Choroid plexus epithelial cell (primary cell): ENCODE results near the gene SMOC2.

Source experiments
- DNase-seq: peaks from one replicate; pipeline ENCODE4 v3.0.0-alpha.2; 2010; ENCODE audit warnings: low read depth
- H3K4me3 ChIP-seq: 2 replicates; pipeline ENCODE4 v1.5.1; 2011; ENCODE audit warnings: low read depth, mild to moderate bottlenecking, control low read depth, low read length, moderate library complexity
- TF ChIP-seq, protein P1 (sequence below): conservative IDR thresholded peaks from 2 replicates; pipeline ENCODE4 v1.5.1; 2011; ENCODE audit warnings: low read depth, mild to moderate bottlenecking, control low read depth, inconsistent platforms, low read length, moderate library complexity

The SMOC2 gene

DNA sequence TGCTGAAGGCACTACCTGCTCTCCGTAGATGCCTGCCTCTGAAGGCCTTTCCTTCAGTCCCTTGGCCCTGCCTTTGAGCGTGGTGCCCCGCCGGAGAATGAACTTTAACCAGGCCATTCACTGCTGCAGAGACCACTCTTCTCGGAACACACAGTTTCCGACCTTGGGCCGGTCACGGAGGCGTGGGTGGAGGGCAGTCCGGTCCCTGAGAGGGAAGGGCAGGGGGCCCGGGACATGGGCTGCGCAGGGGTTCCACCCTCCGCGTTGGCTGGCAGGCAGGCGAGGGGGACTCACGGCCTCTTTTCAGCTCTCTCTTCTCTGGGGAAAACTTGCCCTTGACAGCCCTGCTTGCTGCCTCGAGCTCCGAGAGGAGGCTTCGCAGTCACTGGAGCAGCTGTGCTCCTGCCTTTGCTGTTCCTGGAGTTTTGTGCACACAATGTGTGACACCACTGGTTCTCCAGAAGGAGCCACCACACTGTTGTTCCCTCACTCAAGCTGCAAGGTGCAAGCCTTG is 187.8 kb downstream of the SMOC2 start:
- no peak overlapping the region for H3K4me3 ChIP-seq
- no peak for DNase-seq
- TF ChIP-seq, protein P1, sequence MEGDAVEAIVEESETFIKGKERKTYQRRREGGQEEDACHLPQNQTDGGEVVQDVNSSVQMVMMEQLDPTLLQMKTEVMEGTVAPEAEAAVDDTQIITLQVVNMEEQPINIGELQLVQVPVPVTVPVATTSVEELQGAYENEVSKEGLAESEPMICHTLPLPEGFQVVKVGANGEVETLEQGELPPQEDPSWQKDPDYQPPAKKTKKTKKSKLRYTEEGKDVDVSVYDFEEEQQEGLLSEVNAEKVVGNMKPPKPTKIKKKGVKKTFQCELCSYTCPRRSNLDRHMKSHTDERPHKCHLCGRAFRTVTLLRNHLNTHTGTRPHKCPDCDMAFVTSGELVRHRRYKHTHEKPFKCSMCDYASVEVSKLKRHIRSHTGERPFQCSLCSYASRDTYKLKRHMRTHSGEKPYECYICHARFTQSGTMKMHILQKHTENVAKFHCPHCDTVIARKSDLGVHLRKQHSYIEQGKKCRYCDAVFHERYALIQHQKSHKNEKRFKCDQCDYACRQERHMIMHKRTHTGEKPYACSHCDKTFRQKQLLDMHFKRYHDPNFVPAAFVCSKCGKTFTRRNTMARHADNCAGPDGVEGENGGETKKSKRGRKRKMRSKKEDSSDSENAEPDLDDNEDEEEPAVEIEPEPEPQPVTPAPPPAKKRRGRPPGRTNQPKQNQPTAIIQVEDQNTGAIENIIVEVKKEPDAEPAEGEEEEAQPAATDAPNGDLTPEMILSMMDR: no peak

DNA sequence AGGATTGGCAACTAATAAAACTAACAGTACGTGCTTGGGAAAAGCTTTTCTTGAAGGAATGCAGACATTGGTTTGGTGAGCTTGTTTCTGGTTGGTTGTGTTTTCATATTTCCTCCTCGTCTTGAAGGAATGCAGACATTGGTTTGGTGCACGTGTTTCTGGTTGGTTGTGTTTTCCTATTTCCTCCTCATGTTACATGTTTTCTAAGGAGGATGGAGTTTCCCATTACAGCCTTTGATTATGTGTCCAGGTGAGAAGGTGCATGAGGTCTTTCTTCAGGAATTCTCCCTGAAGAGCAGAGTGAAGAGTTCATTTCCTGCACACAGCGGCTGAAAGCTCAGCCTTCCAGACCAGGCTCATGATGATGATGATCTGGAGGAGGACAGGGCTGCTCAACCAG is 190.6 kb downstream of the SMOC2 start:
- no peak for DNase-seq
- TF ChIP-seq, protein P1: no peak
- H3K4me3 ChIP-seq: no peak overlapping the region

DNA sequence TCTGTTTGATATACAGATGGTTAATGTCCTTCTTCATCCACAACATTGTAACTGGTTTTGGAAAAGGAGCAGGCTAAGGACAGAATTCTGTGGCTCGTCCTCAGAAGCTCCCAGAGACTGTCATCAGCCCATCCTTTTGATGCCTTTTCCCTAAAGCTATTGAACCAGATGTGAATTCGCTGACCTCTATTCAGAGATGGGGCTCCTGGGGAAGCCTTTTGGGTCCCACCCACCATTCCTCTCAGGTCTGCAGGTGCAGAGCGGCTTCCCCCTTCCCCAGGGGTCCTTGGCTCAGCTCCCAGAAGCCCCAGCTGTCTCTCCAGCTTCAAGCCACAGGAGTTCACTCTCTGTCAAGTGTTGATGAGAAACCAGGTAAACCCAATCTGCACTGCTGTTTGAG is 191.7 kb downstream of the SMOC2 start:
- TF ChIP-seq, protein P1: no peak
- H3K4me3 ChIP-seq: no peak overlapping the region

DNA sequence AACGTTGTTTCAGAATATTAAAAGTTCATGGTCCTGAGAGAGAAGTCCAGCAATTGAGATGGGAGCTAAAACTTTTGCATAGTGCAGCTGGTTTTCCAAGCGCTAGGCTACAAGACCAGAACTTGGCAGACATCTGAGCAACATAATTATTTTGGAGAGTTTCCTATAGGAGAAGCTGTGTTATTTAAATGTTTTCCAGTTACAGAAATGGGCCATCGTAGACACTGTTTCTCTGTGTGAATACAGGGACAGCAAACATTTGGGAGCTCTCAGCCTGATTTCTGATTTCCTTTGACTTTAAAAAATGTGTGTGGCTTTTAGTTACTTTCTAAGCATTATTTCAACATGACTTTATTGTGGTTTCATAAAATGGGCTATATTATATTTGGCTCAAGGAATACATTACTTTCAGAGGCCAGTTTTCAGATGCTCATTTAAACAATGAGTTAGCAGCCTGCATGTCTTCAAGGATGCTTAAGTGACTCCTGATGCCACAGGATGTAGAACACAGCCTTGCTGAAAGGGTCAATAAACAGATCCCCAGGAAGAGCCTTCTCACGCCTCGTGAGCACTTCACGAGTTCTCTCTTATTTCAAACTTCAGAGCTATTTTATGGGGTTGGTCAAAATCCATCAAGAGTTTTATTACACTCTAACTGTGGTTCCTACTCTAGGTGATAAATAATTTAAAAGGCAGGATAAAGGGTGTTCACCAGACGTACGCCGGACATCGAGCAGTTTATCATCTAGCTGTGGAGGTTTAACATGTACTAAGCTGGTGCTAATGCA is 193.8 kb downstream of the SMOC2 start:
- DNase-seq: no peak
- H3K4me3 ChIP-seq: no peak overlapping the region
- TF ChIP-seq, protein P1: no peak

More for the DNA sequence above, 191.7 kb downstream of the SMOC2 start:
- DNase-seq: no peak

DNA sequence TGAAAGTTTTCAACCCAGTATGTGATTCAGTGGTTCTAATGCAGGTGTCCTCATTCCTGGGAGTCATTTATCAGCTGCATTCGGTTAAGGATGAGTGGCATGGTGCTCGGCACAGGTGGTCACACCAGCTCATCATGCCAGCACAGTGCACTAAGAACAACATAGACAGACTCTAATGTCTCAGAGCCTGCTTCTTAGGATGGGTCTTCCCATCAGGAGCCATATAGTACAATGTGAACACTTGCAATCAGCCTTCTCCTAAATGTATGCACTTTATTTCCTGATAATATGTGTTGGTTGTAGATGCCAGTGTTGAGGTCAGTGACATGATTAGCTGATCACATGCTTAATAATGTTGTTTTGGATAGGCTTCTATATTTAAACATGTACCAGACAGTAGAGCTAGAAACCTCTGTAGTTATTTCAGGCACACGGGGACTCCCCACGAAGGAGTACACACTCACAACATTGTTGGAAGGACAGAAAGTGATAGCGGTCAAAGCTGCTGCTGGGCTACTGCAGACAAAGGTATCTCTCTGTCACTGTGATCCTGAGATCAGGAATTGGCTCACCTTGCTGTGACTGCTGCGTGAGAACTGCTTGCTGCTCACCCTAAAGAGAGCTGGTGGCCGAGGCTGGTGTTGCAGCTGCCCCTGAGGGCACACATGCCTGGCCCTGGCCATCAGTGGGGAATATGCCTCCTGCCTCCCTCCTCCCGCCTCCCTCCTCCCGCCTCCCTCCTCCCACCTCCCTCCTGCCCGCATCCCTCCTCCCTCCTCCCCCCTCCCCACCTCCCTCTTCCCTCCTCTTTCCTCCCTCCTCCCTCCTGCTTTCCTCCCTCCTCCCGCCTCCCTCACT is 195.4 kb downstream of the SMOC2 start:
- DNase-seq: no peak
- H3K4me3 ChIP-seq: no peak overlapping the region
- TF ChIP-seq, protein P1: no peak

DNA sequence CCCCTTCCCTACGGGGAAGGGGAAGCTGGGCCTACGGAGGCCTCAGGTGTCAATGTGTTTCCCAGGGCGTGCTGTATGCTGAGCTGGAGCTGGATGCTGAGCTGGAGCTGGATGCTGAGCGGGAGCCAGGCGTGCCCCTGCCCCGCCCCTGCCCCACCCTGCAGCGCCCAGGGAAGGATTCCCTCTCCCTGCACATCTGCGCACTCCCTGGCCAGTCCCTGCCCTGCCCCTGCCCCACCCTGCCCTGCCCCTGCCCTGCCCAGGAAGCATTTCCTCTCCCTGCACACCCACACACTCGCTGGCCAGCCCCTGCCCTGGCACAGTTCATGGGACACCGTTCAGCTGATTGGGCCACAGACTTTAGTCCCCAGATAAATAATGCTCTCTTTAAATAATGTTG is 196.8 kb downstream of the SMOC2 start:
- no peak for DNase-seq
- TF ChIP-seq, protein P1: no peak
- no peak overlapping the region for H3K4me3 ChIP-seq
